GM12801 (cell line): ENCODE results near the gene TGFBR2.

Experiments used
- CTCF ChIP-seq: IDR thresholded peaks from one replicate; pipeline ENCODE4 v1.5.1; 2011; ENCODE audit warnings: control low read depth; ENCODE audit not compliant: insufficient read length; ENCODE audit errors: extremely low read depth

The TGFBR2 gene

GRCh38 chr3:30634761-30635735 lies 28.6 kb downstream of the TGFBR2 start:
- no peak for TF ChIP-seq CTCF

GRCh38 chr3:30637310-30638219 lies 31.2 kb downstream of the TGFBR2 start:
- TF ChIP-seq CTCF = no peak

DNA sequence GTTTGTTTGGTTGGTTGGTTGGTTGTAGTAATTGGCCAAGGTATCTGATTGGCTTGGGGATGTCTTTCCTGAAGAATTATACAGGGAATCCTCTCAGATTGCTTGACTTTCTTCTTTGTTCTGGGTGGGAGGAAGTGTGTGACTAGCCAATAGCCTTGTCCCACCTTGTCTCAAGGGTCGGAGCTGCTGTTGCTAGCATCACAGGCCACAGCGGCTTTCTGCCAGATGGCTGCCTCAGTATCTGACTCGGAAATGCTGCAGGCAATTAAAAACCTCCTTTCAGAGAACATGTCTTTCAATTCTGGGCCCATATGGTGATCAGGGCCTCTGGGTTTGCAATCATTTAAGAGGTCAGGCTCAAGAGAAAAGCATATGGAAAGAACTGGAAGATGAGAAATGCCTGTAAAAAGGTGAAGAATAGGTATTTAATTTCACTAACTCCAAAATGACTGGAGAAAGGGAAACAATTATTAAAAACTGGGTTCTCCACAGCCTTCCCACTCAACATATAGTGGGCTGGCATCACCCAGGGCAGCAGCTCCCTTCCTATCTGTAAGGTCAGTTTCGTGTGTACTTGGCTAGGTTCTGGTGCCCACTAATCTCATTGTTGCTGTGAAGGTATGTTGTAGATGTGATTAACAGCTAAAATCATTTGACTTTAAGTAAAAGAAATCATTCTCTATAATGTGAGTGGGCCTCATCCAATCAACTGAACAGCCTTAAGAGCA lies 32.4 kb downstream of the TGFBR2 start:
- TF ChIP-seq CTCF = no peak

GRCh38 chr3:30639937-30640336 lies 33.5 kb downstream of the TGFBR2 start:
- no peak for TF ChIP-seq CTCF

GRCh38 chr3:30640851-30641250 lies 34.5 kb downstream of the TGFBR2 start:
- TF ChIP-seq CTCF = no peak

DNA sequence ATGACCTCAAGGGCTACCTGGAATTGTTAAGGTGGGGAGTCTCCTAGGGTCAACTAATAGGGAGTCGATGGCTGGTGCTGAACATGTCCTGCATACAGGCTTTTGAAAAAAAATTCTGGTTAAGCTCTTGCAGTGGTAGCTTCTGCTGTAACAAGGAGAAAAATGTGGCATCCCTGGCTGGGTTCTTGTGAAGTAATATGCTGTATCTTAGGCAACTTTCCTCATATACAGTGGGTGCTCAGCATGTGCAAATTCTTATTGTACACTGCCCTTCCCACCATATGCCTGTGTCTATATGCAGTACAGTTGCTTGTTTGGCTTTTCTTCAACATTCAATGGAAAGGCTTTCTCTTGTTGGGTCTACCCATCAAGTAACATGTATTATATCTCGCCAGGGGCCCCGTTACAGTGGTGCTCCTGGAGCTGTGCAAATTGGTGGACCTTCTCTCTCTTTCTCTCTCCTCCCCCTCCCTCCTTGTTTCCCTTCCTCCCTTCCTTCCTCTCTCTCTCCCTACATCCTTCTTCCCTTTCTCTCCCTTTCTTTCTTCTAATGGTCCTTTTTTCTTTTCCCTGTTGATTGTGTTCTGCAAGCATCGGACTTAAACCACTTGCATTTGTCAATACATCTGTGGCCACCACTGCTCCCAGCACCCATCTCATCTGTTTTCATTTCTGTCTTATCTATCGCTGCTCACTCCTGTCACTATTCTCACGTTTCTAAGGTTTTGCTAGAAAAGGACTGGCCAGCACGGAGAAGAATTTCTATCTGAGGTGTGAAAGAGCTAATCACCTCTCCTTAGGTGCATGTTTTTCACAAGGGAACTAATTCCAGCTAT lies 35.2 kb downstream of the TGFBR2 start:
- TF ChIP-seq CTCF = no peak
